WTC11 (cell line): Measurements from ENCODE around the gene MAP4K1.

Source experiments
- CBFB ChIP-seq: sonication (generic); formaldehyde crosslinking; IDR thresholded peaks from 2 replicates; pipeline ENCODE4 v1.8.1; 2022; ENCODE audit warnings: mild to moderate bottlenecking, low read depth, missing genetic modification reagents
- CREB1 ChIP-seq: sonication (generic); formaldehyde crosslinking; IDR thresholded peaks from 2 replicates; pipeline ENCODE4 v1.8.0; 2023; ENCODE audit warnings: mild to moderate bottlenecking, missing genetic modification reagents
- CREM ChIP-seq: sonication (generic); formaldehyde crosslinking; IDR thresholded peaks from 2 replicates; pipeline ENCODE4 v1.8.1; 2022; ENCODE audit warnings: mild to moderate bottlenecking, missing genetic modification reagents, moderate library complexity
- CTCF ChIP-seq: fragments of 200-600 bp; IDR thresholded peaks from 2 replicates; pipeline ENCODE4 v1.8.0; 2022; ENCODE audit warnings: antibody characterized with exemption
- ETV6 ChIP-seq: sonication (generic); formaldehyde crosslinking; IDR thresholded peaks from 2 replicates; pipeline ENCODE4 v1.8.1; 2022; ENCODE audit warnings: mild to moderate bottlenecking, missing genetic modification reagents
- FOXJ3 ChIP-seq: sonication (generic); formaldehyde crosslinking; IDR thresholded peaks from 2 replicates; pipeline ENCODE4 v1.9.0; 2021; ENCODE audit warnings: missing genetic modification reagents, mild to moderate bottlenecking, borderline replicate concordance
- IRF2 ChIP-seq: sonication (generic); formaldehyde crosslinking; IDR thresholded peaks from 2 replicates; pipeline ENCODE4 v1.8.0; 2022; ENCODE audit warnings: low read depth, missing genetic modification reagents, borderline replicate concordance
- KAT7 ChIP-seq: sonication (generic); formaldehyde crosslinking; IDR thresholded peaks from 2 replicates; pipeline ENCODE4 v1.8.1; 2023; ENCODE audit warnings: missing genetic modification reagents, mild to moderate bottlenecking, borderline replicate concordance
- NFYB ChIP-seq: sonication (generic); formaldehyde crosslinking; conservative IDR thresholded peaks from 2 replicates; pipeline ENCODE4 v1.8.0; 2022; ENCODE audit warnings: low read depth, missing genetic modification reagents
- NR3C1 ChIP-seq: sonication (generic); formaldehyde crosslinking; conservative IDR thresholded peaks from 2 replicates; pipeline ENCODE4 v1.8.1; 2023; ENCODE audit warnings: low read depth, mild to moderate bottlenecking, missing genetic modification reagents
- SP1 ChIP-seq: sonication (generic); formaldehyde crosslinking; conservative IDR thresholded peaks from 2 replicates; pipeline ENCODE4 v1.8.1; 2022; ENCODE audit warnings: missing genetic modification reagents
- TCF7 ChIP-seq: sonication (generic); formaldehyde crosslinking; IDR thresholded peaks from 2 replicates; pipeline ENCODE4 v1.8.0; 2022; ENCODE audit warnings: mild to moderate bottlenecking, low read depth, missing genetic modification reagents, moderate library complexity

GRCh38 chr19:38544569-38545315 lies 73.0 kb downstream of the MAP4K1 start:
- TF ChIP-seq FOXJ3 (CRISPR knock-in tag) (no peak), CTCF (0 out of 2 replicates have a peak, but pooled peaks have one; percentile 19), SP1 (no peak), CREB1 (CRISPR knock-in tag) (no peak), CBFB (CRISPR knock-in tag) (no peak), NR3C1 (CRISPR knock-in tag) (no peak), TCF7 (CRISPR knock-in tag) (no peak), NFYB (CRISPR knock-in tag) (no peak), IRF2 (no peak), KAT7 (CRISPR knock-in tag) (no peak), ETV6 (CRISPR knock-in tag) (no peak), CREM (CRISPR knock-in tag) (no peak)
